ENCODE measurements around the gene FREY1.

The FREY1 gene

GRCh38 chr11:45906965-45907611 is at the start of gene FREY1:
Gene FREY1, minus strand, starts transcription at chr11:45907271. Its CDS starts 26 bp downstream, at chr11:45907245.
- no peak for DNase-seq

GRCh38 chr11:45949992-45950407 is 42.9 kb upstream of the FREY1 start:
- no peak for DNase-seq

GRCh38 chr11:45948356-45948755 is 41.3 kb upstream of the FREY1 start:
- DNase-seq: no peak

- DNase-seq: no peak
Measured at GRCh38 chr11:45947885-45948284, 40.8 kb upstream of the FREY1 start.

GRCh38 chr11:45945397-45945999 is 38.4 kb upstream of the FREY1 start:
- DNase-seq: no peak

- no peak for DNase-seq
Measured at GRCh38 chr11:45942381-45942780, 35.3 kb upstream of the FREY1 start.

GRCh38 chr11:45941285-45941684 is 34.2 kb upstream of the FREY1 start:
- no peak for DNase-seq

GRCh38 chr11:45939836-45940235 is 32.8 kb upstream of the FREY1 start:
- no peak for DNase-seq

- no peak for DNase-seq
Measured at GRCh38 chr11:45937916-45938315, 30.8 kb upstream of the FREY1 start.

- no peak for DNase-seq
Measured at GRCh38 chr11:45936511-45937054, 29.5 kb upstream of the FREY1 start.

GRCh38 chr11:45935349-45936064 is 28.4 kb upstream of the FREY1 start:
- DNase-seq: no peak

- no peak for DNase-seq
Measured at GRCh38 chr11:45934580-45935318, 27.7 kb upstream of the FREY1 start.

- DNase-seq: no peak
Measured at GRCh38 chr11:45933846-45934579, 26.9 kb upstream of the FREY1 start.

- DNase-seq: no peak
Measured at GRCh38 chr11:45933131-45933831, 26.2 kb upstream of the FREY1 start.

- no peak for DNase-seq
Measured at GRCh38 chr11:45932217-45932616, 25.1 kb upstream of the FREY1 start.

- DNase-seq: no peak
Measured at GRCh38 chr11:45931739-45932138, 24.7 kb upstream of the FREY1 start.

GRCh38 chr11:45930951-45931570 is 24.0 kb upstream of the FREY1 start:
- DNase-seq: no peak

GRCh38 chr11:45930031-45930794 is 23.1 kb upstream of the FREY1 start:
- DNase-seq: no peak

GRCh38 chr11:45929486-45930030 is 22.5 kb upstream of the FREY1 start:
- no peak for DNase-seq

- DNase-seq: no peak
Measured at GRCh38 chr11:45928535-45929215, 21.6 kb upstream of the FREY1 start.

All from activated CD4-positive, alpha-beta T cell treated with anti-CD3 and anti-CD28 coated beads for 1 hour (primary cell).